GM19452 (cell line): ENCODE results near the gene ZNF680.
"Not testable (repeated sequence)": the region's sequence is repeated elsewhere in the genome, so short reads cannot be mapped to it uniquely, and the experiment has no call there.

Source experiments
- ATAC-seq: cut with Tn5 transposase; IDR thresholded peaks from one replicate; pipeline ENCODE4 v1.9.1; 2021; ENCODE audit not compliant: unreplicated experiment

The ZNF680 gene

GRCh38 chr7:64557601-64558322 lies 5.1 kb downstream of the ZNF680 start:
- no peak for ATAC-seq

- no peak for ATAC-seq
Observed at GRCh38 chr7:64555046-64555445, 7.8 kb downstream of the ZNF680 start.

DNA sequence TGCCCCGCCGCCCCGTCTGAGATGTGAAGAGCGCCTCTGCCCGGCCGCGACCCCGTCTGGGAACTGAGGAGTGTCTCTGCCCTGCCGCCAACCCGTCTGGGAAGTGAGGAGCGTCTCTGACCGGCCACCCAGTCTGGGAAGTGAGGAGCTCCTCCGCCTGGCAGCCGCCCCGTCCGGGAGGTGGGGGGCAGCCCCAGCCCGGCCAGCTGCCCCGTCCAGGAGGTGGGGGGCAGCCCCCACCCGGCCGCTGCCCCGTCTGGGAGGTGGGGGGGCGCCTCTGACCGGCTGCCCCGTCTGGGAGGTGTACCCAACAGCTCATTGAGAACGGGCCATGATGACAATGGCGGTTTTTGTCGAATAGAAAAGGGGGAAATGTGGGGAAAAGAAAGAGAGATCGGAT lies 8.7 kb downstream of the ZNF680 start:
- ATAC-seq = not testable (repeated sequence)

GRCh38 chr7:64551375-64552142 lies 11.3 kb downstream of the ZNF680 start:
- ATAC-seq = no peak

DNA sequence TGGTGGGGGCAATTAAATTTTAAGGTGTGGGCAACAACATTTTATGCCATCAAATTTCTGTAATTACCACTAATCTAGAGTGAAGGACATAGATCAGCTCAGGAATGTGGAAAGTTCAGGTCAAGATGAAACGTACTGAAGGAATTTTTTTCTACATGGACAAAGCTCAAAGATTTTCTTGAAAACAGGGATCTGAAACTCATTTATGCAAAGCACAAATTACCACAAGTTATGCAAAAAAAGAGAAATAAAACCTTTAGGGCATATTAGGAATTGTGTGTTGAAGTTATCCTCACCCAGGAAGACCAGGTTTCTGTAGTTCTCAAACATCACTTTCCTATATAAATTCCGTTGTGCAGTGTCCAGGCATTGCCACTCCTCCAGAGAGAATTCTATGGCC lies 18.9 kb downstream of the ZNF680 start:
- no peak for ATAC-seq

DNA sequence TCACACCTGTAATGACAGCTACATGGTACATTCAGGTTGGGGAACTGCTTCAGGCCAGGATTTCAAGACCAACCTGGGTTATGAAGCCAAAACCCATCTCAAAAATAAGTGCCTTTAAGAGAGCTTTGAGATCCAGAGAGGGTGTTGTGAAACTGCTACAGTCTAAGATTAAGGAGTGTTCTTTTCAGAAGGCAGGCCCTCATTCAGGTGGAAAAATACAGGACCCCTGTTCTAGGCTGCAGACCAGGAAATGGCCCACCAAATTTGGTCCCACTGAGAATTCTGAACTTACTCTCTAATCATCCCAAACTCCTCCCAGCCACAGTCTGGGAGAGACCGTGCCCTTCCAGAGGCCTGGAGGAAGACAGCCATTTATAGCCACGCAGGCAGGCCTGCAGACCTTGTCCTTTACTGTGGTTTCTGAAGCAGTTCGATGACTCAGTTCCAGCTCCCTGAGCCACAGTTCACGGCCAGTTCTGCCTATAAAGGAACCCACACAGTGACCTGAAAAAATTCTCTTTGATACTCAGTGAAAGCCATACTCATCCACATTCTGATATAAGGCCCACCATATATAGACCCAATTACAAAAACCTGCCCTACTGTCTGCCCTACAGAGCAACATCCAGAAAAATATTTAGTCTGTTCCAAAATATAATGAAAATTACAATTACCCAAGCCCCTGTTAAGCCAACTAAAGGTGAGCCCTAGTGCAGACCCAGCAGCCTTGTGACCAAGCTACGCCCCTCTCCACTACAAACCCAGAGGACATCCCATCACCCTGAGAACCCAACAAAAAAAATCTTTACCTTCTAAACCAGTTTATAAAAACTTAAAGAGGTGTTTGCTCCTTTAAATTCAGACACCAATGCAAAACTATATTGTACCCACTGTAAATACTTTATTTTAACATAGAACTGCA lies 21.2 kb downstream of the ZNF680 start:
- no peak for ATAC-seq

DNA sequence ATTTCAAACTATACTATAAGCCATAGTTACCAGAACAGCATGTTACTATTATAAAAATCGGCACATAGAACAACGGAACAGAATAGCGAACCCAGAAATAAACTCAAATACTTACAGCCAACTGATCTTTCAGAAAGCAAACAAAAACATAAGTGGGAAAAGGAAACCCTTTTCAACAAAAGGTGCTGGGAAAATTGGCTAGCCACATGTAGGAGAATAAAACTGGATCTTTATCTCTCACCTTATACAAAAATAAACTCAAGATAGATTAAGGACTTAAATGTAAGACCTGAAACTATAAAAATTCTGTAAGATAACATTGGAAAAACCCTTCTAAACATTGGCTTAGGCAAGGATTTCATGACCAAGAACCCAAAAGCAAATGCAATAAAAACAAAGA lies 29.1 kb downstream of the ZNF680 start:
- no peak for ATAC-seq

DNA sequence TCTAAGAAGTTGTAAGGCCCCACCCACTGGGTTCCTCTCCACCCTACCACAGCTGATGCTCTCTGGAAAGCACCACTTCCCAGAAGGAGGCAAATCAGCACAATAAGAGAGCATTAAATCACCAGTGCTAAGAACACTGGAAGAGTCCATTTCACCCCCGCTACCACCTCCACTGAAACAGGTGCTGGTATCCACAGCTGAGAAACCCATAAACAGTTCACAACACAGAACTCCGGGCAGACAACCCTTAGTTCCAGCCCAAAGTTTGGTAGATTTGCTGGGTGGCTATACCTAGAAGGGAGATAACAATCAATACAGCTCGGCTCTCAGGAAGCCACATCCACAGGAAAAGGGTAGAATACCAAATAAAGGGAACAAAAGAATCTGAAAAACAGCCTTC lies 34.1 kb downstream of the ZNF680 start:
- ATAC-seq = no peak

- ATAC-seq = no peak
Observed at GRCh38 chr7:64521409-64521984, 41.4 kb downstream of the ZNF680 start.

DNA sequence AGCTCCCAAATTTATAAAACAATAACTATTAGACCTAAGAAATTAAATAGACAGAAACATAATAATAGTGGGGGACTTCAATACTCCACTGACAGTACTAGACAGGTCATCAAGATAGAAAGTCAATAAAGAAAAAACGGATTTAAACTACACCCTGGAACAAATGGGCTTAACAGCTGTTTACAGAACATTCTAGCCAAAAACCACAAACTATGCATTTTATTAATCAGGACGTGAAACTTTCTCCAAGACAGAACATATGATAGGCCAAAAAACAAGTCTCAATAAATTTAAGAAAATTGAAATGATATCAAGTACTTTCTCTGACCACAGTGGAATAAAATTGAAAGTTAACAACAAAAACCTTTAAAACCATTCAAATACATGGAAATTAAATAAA lies 46.4 kb downstream of the ZNF680 start:
- ATAC-seq = no peak

DNA sequence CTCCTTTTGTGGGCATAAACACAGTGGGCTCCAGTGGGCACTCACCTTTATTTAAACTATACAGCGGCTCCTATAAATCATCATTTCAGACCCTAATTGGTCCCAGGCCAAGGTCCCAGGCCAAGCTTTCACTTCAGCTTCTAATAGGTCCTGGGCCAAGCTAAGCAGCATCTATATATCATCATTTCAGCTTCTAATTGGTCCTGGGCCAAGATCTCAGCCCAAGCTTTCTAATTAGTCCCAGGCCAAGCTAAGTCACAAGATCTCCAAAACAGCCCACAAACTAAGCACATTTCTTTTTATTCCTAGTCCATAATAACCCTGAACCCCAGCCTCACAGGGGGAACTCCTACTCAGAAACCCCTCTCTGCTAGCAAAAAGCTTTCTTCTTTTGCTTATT lies 47.1 kb downstream of the ZNF680 start:
- ATAC-seq = no peak

GRCh38 chr7:64515330-64515729 lies 47.5 kb downstream of the ZNF680 start:
- ATAC-seq = no peak

- ATAC-seq = no peak
Observed at GRCh38 chr7:64509583-64509982, 53.3 kb downstream of the ZNF680 start.

DNA sequence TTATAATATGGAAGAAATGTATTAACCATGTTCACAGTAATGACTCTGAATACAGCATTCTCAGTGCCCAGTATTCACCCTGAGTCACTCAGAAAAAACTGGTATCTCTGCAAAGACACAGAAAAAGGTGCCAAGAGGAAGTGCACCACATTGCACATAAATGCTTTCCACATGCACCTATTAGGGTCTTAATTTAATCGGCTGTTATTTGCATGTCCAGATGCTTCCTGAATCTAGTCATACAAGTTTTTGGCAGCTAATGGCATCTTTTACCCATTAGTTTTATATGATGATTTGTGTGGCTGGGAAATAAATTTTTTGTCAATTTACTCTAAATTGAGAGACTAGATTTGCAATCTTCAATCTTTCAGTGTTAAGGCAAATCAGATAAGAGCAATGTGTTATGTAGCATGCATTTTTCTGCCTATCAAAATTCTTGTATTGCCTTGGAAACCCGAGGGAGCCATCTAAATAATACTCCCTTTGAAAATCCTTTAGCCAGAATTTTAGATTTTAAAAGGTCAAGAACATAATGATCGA lies 58.2 kb downstream of the ZNF680 start:
- no peak for ATAC-seq

DNA sequence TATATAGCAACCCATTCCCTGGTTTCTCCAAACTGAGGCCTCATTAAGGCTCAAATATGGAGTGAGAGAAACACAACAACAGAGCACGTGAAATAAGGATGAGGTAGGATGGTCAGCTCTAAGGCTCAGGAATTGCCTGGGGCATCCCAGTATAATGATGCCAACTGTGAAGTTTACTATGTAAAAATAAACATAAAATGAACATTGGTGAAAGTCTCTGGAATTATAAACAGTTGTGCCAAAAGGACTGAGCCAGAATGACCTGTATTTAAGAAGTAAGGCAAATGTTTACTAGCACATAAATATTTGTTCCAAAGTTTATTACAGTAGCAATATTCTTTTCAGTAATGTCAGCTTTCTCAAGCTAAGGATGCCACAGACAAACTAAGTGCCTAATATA lies 64.6 kb downstream of the ZNF680 start:
- ATAC-seq = no peak

DNA sequence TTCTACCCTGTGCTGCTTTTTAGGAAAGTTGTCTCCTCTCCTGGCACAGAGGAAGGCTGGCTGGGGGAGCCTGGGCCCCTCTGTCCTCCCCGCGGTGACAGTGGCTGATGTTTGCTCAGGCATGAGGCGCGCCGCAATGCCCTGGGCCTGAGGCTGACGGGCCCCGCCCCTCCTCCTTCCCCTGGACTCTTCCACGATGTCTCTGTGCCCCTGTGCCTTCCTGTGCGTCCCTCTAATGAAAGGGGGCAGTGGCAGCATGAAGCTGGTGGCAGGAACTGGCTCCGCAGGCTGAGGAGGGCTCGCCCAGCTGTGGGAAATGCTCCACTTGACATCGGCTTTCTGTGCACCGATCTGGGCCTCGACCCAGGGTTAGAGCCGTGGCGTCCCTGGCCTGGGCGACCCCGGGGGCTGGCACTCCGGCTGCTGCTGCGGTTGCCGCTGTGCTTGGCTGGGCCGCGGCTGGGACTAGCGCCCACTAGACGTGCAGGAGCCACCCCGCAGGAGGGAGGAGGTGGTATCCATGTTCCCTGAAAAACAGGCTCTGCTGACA lies 67.9 kb downstream of the ZNF680 start:
- ATAC-seq = no peak

DNA sequence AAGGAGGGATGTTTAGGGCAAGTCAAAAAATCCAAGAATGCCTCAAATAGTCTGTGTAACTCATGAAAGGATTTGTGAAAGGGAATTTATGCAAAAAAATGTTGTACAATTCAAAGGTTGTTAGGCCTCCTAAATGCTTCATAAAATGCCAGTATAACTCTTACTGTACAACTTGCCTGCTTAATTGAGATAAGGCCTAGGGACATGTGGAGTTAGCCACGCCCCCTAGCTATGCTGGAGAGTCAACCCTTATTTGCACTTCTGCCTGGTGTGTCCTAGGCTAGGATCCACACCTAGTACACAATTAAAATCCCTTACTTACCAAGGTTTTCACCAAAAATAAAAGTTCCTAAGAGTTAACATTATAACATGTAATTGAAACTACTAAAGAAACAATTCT lies 77.2 kb downstream of the ZNF680 start:
- no peak for ATAC-seq
